ENCODE measurements around the gene ALOX15B.
"Not testable (repeated sequence)": the region's sequence is repeated elsewhere in the genome, so short reads cannot be mapped to it uniquely, and the experiment has no call there.

Gene ALOX15B

GRCh38 chr17:8013731-8014557, 24.9 kb upstream of the ALOX15B start:
- DNase-seq (ENCODE audit: low spot score) = no peak

- DNase-seq (ENCODE audit: low spot score) = no peak
These were observed 24.4 kb upstream of the ALOX15B start for GRCh38 chr17:8014558-8014850.

DNA sequence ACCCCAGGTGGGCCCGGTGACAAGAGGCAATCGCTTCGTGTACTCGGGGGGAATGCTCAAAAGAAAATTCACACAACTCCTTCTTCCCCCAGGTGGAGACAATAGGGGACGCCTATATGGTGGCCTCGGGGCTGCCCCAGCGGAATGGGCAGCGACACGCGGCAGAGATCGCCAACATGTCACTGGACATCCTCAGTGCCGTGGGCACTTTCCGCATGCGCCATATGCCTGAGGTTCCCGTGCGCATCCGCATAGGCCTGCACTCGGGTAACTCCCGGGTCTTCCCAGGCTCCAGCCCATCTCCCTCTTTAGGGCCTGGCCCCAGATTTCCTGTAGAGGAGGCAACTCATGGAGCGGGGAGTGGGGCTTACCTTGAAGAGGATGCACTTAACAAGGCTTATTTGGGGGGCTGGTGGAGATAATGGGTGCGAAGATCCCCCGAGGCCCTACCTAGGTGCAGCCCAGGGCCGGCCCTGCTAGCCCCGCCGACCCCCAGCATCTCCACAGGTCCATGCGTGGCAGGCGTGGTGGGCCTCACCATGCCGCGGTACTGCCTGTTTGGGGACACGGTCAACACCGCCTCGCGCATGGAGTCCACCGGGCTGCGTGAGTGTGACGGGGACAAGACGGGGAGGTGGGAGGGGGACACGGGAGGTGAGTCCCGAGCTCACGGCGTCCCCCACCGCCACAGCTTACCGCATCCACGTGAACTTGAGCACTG, 23.5 kb upstream of the ALOX15B start:
- no peak for DNase-seq (ENCODE audit: low spot score)

DNA sequence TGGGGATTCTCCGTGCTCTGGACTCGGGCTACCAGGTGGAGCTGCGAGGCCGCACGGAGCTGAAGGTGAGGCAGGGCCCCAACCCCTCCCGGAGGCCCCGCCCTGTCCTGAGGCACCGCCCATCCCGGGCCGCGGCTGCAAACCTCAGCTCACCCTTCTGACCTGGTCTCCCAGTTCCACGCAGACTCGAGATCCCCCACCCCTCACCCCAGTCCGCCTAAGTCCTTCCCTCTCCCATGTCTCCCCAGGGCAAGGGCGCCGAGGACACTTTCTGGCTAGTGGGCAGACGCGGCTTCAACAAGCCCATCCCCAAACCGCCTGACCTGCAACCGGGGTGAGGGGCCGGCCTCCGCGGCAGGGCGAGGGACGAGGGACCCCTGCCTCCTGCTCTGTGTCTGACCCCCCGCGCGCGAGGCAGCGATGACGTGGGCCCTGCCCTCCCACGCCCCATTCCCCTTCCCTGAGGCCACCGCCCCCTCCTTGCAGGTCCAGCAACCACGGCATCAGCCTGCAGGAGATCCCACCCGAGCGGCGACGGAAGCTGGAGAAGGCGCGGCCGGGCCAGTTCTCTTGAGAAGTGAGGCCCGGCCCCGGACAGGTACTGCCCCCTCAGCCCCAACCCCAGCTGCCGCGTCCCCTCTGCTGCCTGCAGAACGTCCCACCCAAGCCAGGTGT, 22.8 kb upstream of the ALOX15B start:
- no peak for DNase-seq (ENCODE audit: low spot score)

GRCh38 chr17:8016632-8017424, 22.0 kb upstream of the ALOX15B start:
- DNase-seq (ENCODE audit: low spot score) = peak; percentile 53

DNA sequence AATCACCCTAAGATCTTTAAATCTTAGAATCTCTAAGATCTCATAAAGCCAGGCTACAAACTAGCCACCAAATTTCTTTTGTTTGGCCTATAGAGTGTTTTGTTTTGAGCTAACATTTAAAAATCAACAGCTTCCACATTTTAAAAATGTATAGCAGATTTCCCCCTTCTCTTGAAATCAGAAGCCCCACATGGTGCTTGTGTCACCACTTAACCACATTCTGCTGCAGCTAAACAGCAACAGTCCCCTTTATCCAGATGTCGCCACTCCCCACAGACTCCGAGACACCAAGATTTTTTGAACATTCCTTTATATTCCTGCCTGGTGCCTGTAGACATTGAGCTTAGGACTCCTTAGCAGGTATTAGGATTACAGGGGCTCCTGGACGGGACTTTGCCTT, 20.4 kb upstream of the ALOX15B start:
- DNase-seq (ENCODE audit: low spot score) = no peak

- no peak for DNase-seq (ENCODE audit: low spot score)
These were observed 19.7 kb upstream of the ALOX15B start for GRCh38 chr17:8019166-8019565.

GRCh38 chr17:8019665-8020650, 18.9 kb upstream of the ALOX15B start:
- DNase-seq (ENCODE audit: low spot score) = no peak

DNA sequence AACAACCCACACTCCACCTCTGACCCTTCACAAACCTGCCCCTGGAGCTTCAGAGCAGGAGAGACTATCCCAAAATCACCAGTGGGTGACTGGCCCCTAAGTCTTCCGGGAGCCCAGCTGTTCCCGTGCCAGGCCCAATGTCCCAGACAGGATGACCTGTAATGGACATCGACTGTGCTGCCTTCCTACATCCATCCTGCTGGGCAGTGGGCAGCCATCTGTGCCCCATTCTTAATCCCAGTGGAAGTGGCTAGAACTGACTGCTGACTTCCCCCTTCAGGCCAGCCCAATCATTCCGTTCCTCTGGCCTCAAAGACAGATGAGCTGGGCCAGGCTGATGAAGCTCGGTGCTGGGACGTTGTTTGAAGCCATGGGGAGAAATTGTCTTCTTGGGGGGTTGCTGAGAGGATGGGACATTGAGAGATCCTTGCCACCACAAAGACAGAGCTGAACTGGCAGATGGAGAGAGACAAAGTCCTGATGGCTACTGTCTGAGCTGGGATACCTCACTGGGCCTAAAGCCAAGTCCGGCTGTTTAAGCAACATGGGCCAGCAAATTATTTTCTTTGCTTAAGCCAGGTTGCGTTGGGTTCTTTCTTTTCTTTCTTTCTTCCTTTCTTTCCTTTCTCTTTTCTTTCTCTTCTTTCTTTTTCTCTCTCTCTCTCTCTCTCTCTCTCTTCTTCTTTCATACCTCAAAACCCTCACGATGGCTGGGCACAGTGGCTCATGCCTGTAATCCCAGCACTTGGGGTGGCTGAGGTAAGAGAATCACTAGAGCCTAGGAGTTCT, 17.9 kb upstream of the ALOX15B start:
- DNase-seq (ENCODE audit: low spot score) = no peak

GRCh38 chr17:8021565-8022359, 17.1 kb upstream of the ALOX15B start:
- DNase-seq (ENCODE audit: low spot score) = no peak

DNA sequence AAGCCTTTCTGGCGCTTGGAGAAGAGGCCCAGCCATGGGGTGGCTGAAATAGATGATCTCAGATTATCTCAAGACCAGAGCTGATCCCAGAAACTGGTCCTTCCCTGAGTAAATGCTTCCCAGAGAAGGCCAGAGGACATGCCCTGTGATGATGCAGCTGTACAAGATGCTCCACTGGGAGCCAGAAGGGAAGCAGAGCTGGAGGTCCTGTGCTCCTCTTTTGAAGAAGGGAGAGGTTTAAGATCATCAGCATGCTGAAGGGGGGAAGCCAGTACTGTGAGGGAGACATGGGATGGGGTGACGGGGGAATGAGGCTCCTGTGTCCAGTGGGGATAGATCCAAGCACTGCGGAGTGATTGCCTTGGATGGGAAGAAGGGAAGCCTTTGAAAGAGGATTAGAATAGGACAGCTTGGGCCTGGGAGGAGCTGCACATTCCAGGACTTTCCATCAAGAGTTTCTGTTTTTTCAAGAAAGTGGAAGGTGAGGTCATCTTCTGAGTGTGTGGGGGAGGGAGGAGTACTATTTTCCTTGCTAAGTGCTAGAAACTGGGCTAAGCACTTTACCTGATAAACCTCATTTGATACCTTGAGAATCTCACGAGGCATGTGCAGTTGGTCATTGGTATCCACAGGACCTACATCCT, 16.4 kb upstream of the ALOX15B start:
- DNase-seq (ENCODE audit: low spot score) = no peak

DNA sequence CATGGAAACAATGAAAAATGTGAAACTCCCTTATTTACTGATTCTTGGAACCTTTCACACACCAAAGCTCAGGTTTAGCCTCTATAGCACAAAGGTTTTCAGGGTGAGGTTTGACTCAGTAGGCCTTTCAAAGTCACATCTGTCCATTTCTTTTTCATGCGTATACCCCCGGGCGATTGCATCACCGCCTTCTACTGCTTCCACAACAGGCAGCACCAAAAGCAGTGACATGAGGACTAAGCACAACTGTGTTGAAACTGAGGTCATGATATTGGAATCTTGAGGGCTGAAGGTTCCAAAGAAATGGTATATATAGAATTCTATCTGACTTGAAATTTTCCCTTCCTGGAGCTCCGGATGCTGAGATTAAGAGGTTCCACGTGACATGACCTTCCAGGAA, 14.7 kb upstream of the ALOX15B start:
- not testable (repeated sequence) for DNase-seq (ENCODE audit: low spot score)

- no peak for DNase-seq (ENCODE audit: low spot score)
These were observed 13.5 kb upstream of the ALOX15B start for GRCh38 chr17:8025176-8025911.

- no peak for DNase-seq (ENCODE audit: low spot score)
These were observed 9.7 kb upstream of the ALOX15B start for GRCh38 chr17:8029121-8029520.

DNA sequence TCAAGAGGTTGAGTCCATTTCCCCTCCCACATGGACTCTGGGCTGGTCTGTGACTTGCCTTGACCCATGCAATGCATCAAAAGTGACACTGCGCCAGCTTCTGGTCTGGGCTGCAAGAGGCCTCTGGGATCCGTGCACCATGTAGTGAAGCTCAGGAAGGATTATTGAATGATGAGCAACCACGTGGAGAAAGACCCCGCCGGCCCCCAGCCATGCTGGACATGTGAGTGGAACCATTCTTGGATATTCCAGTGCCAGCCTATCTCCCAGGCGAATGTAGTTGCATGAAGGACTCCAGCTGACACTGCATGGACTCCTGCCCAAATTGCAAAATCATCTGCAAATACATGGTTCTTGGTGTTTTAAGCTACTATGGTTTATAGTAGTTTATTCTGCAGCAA, 7.6 kb upstream of the ALOX15B start:
- DNase-seq (ENCODE audit: low spot score) = no peak

DNA sequence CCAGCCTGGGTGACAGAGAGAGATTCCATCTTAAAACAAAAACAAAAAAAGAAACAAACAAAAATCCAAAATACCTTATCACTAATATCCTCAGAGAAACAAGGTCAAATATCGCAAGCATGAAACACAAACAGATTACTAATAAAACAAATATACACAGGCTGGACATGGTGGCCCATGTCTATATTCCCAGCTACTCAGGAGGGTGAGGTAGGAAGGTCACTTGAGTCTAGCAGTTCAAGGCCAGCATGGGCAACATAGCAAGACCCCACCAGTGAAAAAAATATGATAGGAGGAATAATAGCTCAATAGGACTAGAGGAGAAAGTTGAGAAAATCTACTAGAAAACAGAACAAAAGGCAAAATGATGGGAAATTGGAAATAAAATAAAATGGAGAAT, 6.9 kb upstream of the ALOX15B start:
- DNase-seq (ENCODE audit: low spot score) = no peak

DNA sequence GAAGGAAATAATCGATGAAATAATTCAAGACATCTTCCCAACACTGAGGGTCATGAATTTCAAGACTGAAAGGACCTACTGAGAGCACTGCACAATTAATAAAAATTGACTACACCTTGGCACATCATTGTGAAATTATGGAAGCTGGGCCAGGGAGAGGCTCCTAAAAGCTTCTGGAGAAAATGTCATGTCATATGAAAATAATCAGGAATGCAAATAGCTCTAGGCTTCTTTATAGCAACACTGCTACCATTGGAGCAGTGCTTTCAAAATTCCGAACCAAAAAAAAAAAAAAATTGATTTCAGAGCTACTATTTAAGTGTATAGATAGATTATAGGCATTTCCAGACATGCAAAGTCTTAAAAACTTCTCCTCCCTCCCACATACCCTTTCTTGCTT, 6.4 kb upstream of the ALOX15B start:
- DNase-seq (ENCODE audit: low spot score) = no peak

GRCh38 chr17:8039611-8040168, 831 bp downstream of the ALOX15B start:
- DNase-seq (ENCODE audit: low spot score) = no peak
